K562 (cell line): Measurements from ENCODE around the gene PLXDC2. TPM values are rescaled to one million over a fixed set of nuclear protein-coding genes. Genes with fewer than 3 reads are reported as not detected.
"Not testable (repeated sequence)": the region's sequence is repeated elsewhere in the genome, so short reads cannot be mapped to it uniquely, and the experiment has no call there.

Source experiments
- ATAC-seq: fragments of 200-7000 bp; cut with Tn5 transposase; 3 replicates; pipeline ENCODE4 v1.9.1; 2020; ENCODE audit warnings: moderate library complexity
- BruUV-seq: library from RNA; stranded (reverse); fragments of 400-500 nt; replicated peaks from 2 replicates; lab custom pipeline; 2021; lab: Mats Ljungman, UMichigan
- CTCF ChIA-PET: fragments of 300-600 bp; formaldehyde crosslinking; extraction: SDS; loops from one replicate; lab custom pipeline; 2021; ENCODE audit warnings: low intra/inter-chr PET ratio; lab: Yijun Ruan, JAX
- POLR2A ChIA-PET: fragments of 300-600, 350-650 bp; sonication (Branson Sonifier 250); formaldehyde crosslinking; extraction: SDS; loops from one replicate; lab custom pipeline; 2021; ENCODE audit warnings: antibody characterized with exemption, inconsistent platforms; lab: Yijun Ruan, JAX
- DNase-seq, 4 experiments: peaks; one replicate each; pipeline versions ENCODE4 v3.0.0 to v3.0.0-alpha.2; 2011 to 2018; ENCODE audit warnings: low spot score in 3 of 4, mixed read lengths in 3 of 4; ENCODE audit errors: extremely low read depth in 1 of 4
- FAIRE-seq: peaks from 2 replicates; lab custom pipeline; 2011; peaks lifted over from hg19 to GRCh38; lab: Jason Lieb, UNC
- H2AFZ ChIP-seq: 2 replicates; pipeline ENCODE4 v1.6.0; 2011; ENCODE audit warnings: low read depth, low read length, control low read depth, inconsistent platforms
- H3K27ac ChIP-seq: fragments of 200-600 bp; 3 replicates; pipeline ENCODE4 v1.8.0; 2011; ENCODE audit warnings: low read depth, mild to moderate bottlenecking, control low read depth, inconsistent platforms, low read length, moderate library complexity, mixed read lengths; ENCODE audit errors: extremely low read depth
- H3K27me3 ChIP-seq, 2 experiments: fragments of 300-600 bp in 1 of 2; 2 replicates in 1 of 2; 3 replicates in 1 of 2; pipeline versions ENCODE4 v1.6.0 to v1.8.0; 2011; ENCODE audit warnings: inconsistent platforms in 2 of 2, low read length in 2 of 2, mild to moderate bottlenecking in 1 of 2, mixed read lengths in 1 of 2, moderate library complexity in 1 of 2; ENCODE audit not compliant: control insufficient read depth in 2 of 2, insufficient read depth in 2 of 2
- H3K36me3 ChIP-seq: fragments of 300-600 bp; 3 replicates; pipeline ENCODE4 v1.8.0; 2011; ENCODE audit warnings: mild to moderate bottlenecking, low read length, inconsistent platforms; ENCODE audit not compliant: control insufficient read depth, insufficient read depth
- H3K4me1 ChIP-seq, 2 experiments: fragments of 200-600 bp in 1 of 2; replicated peaks in 1 of 2; 2 replicates in 1 of 2; 3 replicates in 1 of 2; pipeline versions ENCODE4 v1.5.1 to v1.8.0; 2011; ENCODE audit warnings: inconsistent platforms in 2 of 2, low read length in 2 of 2, mild to moderate bottlenecking in 1 of 2, mixed read lengths in 1 of 2, moderate library complexity in 1 of 2; ENCODE audit not compliant: control insufficient read depth in 2 of 2, insufficient read depth in 2 of 2
- H3K4me2 ChIP-seq: 2 replicates; pipeline ENCODE4 v1.6.1; 2011; ENCODE audit warnings: low read length, control low read depth, inconsistent platforms, mixed read lengths; ENCODE audit not compliant: insufficient read depth
- H3K4me3 ChIP-seq: fragments of 200-600 bp; sonication (generic), shearing (Covaris generic); 2 replicates; pipeline ENCODE4 v1.5.1; 2016; ENCODE audit warnings: control low read depth, inconsistent platforms
- H3K79me2 ChIP-seq: fragments of 200-600 bp; 3 replicates; pipeline ENCODE4 v1.8.0; 2011; ENCODE audit warnings: low read length, inconsistent platforms; ENCODE audit not compliant: control insufficient read depth, insufficient read depth
- H3K9ac ChIP-seq, 2 experiments: 2 replicates each; pipeline versions ENCODE4 v1.6.0 to v1.6.1; 2011; ENCODE audit warnings: low read depth in 2 of 2, low read length in 2 of 2, control low read depth in 1 of 2, inconsistent platforms in 1 of 2, mild to moderate bottlenecking in 1 of 2, mixed read lengths in 1 of 2; ENCODE audit not compliant: insufficient read depth in 1 of 2
- H3K9me1 ChIP-seq: one replicate; pipeline ENCODE4 v1.6.0; 2011; ENCODE audit warnings: inconsistent platforms, mild to moderate bottlenecking, low read length, moderate library complexity; ENCODE audit not compliant: control insufficient read depth, insufficient read depth
- H3K9me3 ChIP-seq: replicated peaks from 2 replicates; pipeline ENCODE4 v1.5.1; 2011; ENCODE audit warnings: low read depth, low read length, inconsistent platforms; ENCODE audit not compliant: control insufficient read depth, insufficient read depth
- H4K20me1 ChIP-seq: replicated peaks from 2 replicates; pipeline ENCODE4 v1.6.1; 2011; ENCODE audit warnings: low read length, inconsistent platforms, mixed read lengths; ENCODE audit not compliant: control insufficient read depth, insufficient read depth
- EZH2 ChIP-seq: IDR thresholded peaks from 2 replicates; pipeline ENCODE4 v1.6.1; 2012; ENCODE audit warnings: low read depth, mild to moderate bottlenecking, inconsistent platforms, low read length, borderline replicate concordance
- FOSL1 ChIP-seq: fragments of 200-800 bp; sonication (Bioruptor generic); conservative IDR thresholded peaks from 2 replicates; pipeline ENCODE4 v1.6.1; 2016; ENCODE audit warnings: missing genetic modification characterization, missing compliant biosample characterization
- GABPB2 ChIP-seq: fragments of 250-450 bp; sonication (Bioruptor Pico); conservative IDR thresholded peaks from 2 replicates; pipeline ENCODE4 v1.5.1; 2021; ENCODE audit warnings: mild to moderate bottlenecking
- RBM14 ChIP-seq: fragments of 200-400 bp; formaldehyde crosslinking; IDR thresholded peaks from 2 replicates; pipeline ENCODE4 v1.6.1; 2018; ENCODE audit warnings: low read depth, mild to moderate bottlenecking, low read length, moderate library complexity, borderline replicate concordance; ENCODE audit not compliant: insufficient read depth
- SUPT5H ChIP-seq: fragments of 450-650 bp; IDR thresholded peaks from 2 replicates; pipeline ENCODE4 v1.6.1; 2016
- TEAD1 ChIP-seq, 2 experiments: fragments of 450-650 bp in 1 of 2; sonication (generic) in 1 of 2; formaldehyde crosslinking; IDR thresholded peaks; 2 replicates each; pipeline versions ENCODE4 v1.4.0 to v1.8.0; 2020 to 2022; ENCODE audit warnings: mild to moderate bottlenecking in 2 of 2, missing genetic modification reagents in 1 of 2
- TRIM24 ChIP-seq, 2 experiments: fragments of 450-650 bp; IDR thresholded peaks; 2 replicates each; pipeline ENCODE4 v1.6.1; 2016
- ZNF347 ChIP-seq: fragments of 450-650 bp; formaldehyde crosslinking; IDR thresholded peaks from 2 replicates; pipeline ENCODE4 v1.4.0; 2020; ENCODE audit warnings: low read depth, mild to moderate bottlenecking, moderate library complexity
- ZNF717 ChIP-seq: fragments of 250-450 bp; sonication (Bioruptor Pico); IDR thresholded peaks from 2 replicates; pipeline ENCODE4 v1.5.0; 2021
- WGBS: fragments of 100-300 bp; shearing (Covaris generic); methylation state at CpG from one replicate; pipeline ENCODE4 v1.1.6; 2016; ENCODE audit warnings: low coverage, mixed read lengths; ENCODE audit not compliant: insufficient coverage; ENCODE audit errors: missing lambda C conversion rate; 5-methylcytosine and 5-hydroxymethylcytosine counted together
- in situ Hi-C: fragments of 300-500 bp; cut with MboI; formaldehyde crosslinking; loops from 4 replicates; pipeline ENCODE4 v1.15.0; 2018; ENCODE audit warnings: inconsistent platforms, mixed read lengths
- intact Hi-C: fragments of 100-400 bp; cut with micrococcal nuclease; formaldehyde crosslinking; loops from 2 replicates; pipeline ENCODE4 v1.14.2; 2022
- polyA plus RNA-seq, 8 experiments: library from polyadenylated mRNA; depleted of rRNA in 4 of 8; stranded (reverse) in 5 of 8; unstranded in 3 of 8; fragments of >200 nt; fragmentation: Nextera tagmentation in 2 of 8; fragmentation: Illumina TruSeq in 1 of 8; extraction: Ambion mirVana in 2 of 8; extraction: Trizol in 1 of 8; gene quantifications; 2 replicates each; pipeline versions ENCODE4 v1.2.1 to v1.2.3, GENCODE V29; 2011 to 2014; ENCODE audit warnings: inconsistent platforms in 1 of 8, missing spikeins in 1 of 8
- total RNA-seq, 7 experiments: library from RNA; depleted of rRNA in 6 of 7; stranded (reverse); fragments of >200 nt in 6 of 7; fragmentation: Illumina TruSeq in 2 of 7; extraction: Trizol in 2 of 7; gene quantifications; 2 replicates each; pipeline versions ENCODE4 v1.2.1 to v1.2.3, GENCODE V29; 2011 to 2021; ENCODE audit warnings: low replicate concordance in 1 of 7
- TF ChIP-seq, protein P1 (sequence below): sonication (generic); formaldehyde crosslinking; IDR thresholded peaks from 2 replicates; pipeline ENCODE4 v1.8.1; 2023; ENCODE audit warnings: mild to moderate bottlenecking, missing genetic modification reagents
- TF ChIP-seq, protein P2 (sequence below): sonication (generic); IDR thresholded peaks from 2 replicates; pipeline ENCODE4 v1.6.1; 2016
- TF ChIP-seq, protein P3 (sequence below): IDR thresholded peaks from 2 replicates; pipeline ENCODE4 v1.6.1; 2014; ENCODE audit warnings: antibody characterized with exemption
- TF ChIP-seq, protein P4 (sequence below), 2 experiments: fragments of 450-650 bp in 1 of 2; sonication (generic) in 1 of 2; formaldehyde crosslinking in 1 of 2; IDR thresholded peaks in 1 of 2; conservative IDR thresholded peaks in 1 of 2; 2 replicates each; pipeline versions ENCODE4 v1.6.1 to v1.8.1; 2016 to 2023; ENCODE audit warnings: mild to moderate bottlenecking in 2 of 2, moderate library complexity in 2 of 2, inconsistent platforms in 1 of 2, missing genetic modification reagents in 1 of 2

Gene PLXDC2
- total and polyA plus RNA-seq, 9 of the 15 experiments (the other 6 are each of a cell fraction or from before 2014, with no cell fraction given) = 0.01 to 0.33 (median 0.10) TPM; not detected in 3

DNA sequence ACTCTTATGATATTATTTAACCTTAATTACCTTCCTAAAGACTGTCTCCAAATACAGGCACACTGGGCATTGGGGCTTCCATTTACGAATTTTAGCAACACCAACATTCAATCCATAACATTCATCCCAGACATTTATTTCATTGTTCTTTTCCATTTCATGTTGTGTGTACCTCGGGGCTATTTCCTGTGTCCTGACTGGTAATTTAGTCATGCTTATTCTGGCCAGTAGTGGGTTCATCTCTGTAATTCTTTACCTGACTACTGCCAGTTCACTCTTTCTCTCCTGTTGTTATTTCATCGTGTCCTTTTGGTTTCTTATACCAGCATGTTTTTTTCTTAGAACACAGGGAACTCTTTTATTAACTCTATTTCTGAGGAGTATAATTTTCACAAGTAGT, 225.7 kb downstream of the PLXDC2 start:
- intact Hi-C loops = no loop called here
- no peak overlapping the region for H3K4me2 ChIP-seq
- no peak overlapping the region for H3K4me3 ChIP-seq
- 0% methylated on average over 3 of the region's 3 CpGs for WGBS
- no peaks in the 10 kb centered on the region for H3K79me2 ChIP-seq
- DNase-seq (no peak), FAIRE-seq (no peak), ATAC-seq (no peak)
- no peak overlapping the region for H3K9ac ChIP-seq
- no peaks in the 10 kb centered on the region for H3K9me1 ChIP-seq
- no peak overlapping the region for H3K27ac ChIP-seq
- H3K27me3 ChIP-seq = no peaks in the 10 kb centered on the region
- in situ Hi-C loops = no loop called here
- BruUV-seq = no TSS peak
- H4K20me1 ChIP-seq = no peaks in the 10 kb centered on the region
- CTCF ChIA-PET = no interaction called here
- no peaks in the 10 kb centered on the region for H3K4me1 ChIP-seq
- POLR2A ChIA-PET = no interaction called here
- no peaks in the 10 kb centered on the region for H3K36me3 ChIP-seq
- TF ChIP-seq GABPB2 (CRISPR knock-in tag) (no peak), RBM14 (no peak), TEAD1 (CRISPR knock-in tag; IDR thresholded peaks at IDR 0.05) (no peak), SUPT5H (no peak), ZNF717 (CRISPR knock-in tag) (no peak), ZNF347 (CRISPR knock-in tag) (no peak), EZH2 (no peak), FOSL1 (no peak), TRIM24 (IDR thresholded peaks at IDR 0.05) (no peak)
- TF ChIP-seq, protein P1, sequence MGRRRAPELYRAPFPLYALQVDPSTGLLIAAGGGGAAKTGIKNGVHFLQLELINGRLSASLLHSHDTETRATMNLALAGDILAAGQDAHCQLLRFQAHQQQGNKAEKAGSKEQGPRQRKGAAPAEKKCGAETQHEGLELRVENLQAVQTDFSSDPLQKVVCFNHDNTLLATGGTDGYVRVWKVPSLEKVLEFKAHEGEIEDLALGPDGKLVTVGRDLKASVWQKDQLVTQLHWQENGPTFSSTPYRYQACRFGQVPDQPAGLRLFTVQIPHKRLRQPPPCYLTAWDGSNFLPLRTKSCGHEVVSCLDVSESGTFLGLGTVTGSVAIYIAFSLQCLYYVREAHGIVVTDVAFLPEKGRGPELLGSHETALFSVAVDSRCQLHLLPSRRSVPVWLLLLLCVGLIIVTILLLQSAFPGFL (CRISPR knock-in tag) = no peak
- TF ChIP-seq, protein P2, sequence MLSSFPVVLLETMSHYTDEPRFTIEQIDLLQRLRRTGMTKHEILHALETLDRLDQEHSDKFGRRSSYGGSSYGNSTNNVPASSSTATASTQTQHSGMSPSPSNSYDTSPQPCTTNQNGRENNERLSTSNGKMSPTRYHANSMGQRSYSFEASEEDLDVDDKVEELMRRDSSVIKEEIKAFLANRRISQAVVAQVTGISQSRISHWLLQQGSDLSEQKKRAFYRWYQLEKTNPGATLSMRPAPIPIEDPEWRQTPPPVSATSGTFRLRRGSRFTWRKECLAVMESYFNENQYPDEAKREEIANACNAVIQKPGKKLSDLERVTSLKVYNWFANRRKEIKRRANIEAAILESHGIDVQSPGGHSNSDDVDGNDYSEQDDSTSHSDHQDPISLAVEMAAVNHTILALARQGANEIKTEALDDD = no peak
- TF ChIP-seq, protein P3, sequence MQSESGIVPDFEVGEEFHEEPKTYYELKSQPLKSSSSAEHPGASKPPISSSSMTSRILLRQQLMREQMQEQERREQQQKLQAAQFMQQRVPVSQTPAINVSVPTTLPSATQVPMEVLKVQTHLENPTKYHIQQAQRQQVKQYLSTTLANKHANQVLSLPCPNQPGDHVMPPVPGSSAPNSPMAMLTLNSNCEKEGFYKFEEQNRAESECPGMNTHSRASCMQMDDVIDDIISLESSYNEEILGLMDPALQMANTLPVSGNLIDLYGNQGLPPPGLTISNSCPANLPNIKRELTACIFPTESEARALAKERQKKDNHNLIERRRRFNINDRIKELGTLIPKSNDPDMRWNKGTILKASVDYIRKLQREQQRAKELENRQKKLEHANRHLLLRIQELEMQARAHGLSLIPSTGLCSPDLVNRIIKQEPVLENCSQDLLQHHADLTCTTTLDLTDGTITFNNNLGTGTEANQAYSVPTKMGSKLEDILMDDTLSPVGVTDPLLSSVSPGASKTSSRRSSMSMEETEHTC = no peak
- TF ChIP-seq, protein P4, sequence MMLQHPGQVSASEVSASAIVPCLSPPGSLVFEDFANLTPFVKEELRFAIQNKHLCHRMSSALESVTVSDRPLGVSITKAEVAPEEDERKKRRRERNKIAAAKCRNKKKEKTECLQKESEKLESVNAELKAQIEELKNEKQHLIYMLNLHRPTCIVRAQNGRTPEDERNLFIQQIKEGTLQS (IDR thresholded peaks at IDR 0.05) = no peak
- TF ChIP-seq, protein P4 (CRISPR knock-in tag; conservative IDR thresholded peaks at IDR 0.05) = no peak
- H3K9me3 ChIP-seq = no peaks in the 10 kb centered on the region
- no peak overlapping the region for H2AFZ ChIP-seq

DNA sequence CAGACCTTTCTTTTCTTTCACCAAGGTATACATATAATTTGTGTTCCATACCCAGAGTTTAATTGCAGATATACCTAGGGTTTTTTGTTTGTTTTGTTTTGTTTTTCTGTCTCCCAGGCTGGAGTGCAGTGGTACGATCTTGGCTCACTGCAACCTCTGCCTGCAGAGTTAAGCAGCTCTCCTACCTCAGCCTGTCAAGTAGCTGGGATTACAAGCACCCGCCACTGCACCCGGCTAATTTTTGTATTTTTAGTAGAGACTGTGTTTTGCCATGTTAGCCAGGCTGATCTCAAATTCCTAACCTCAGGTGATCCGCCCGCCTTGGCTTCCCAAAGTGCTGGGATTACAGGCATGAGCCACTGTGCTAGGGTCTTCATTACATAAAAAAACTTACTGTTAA, 228.9 kb downstream of the PLXDC2 start:
- in situ Hi-C loops, CTCF ChIA-PET, FAIRE-seq, ATAC-seq, H3K9me3 ChIP-seq, DNase-seq, H3K4me2 ChIP-seq, H3K79me2 ChIP-seq, POLR2A ChIA-PET, H3K4me3 ChIP-seq, H2AFZ ChIP-seq, H3K36me3 ChIP-seq, H3K27me3 ChIP-seq, H3K27ac ChIP-seq, H3K9me1 ChIP-seq, H3K9ac ChIP-seq, H3K4me1 ChIP-seq, H4K20me1 ChIP-seq, intact Hi-C loops, BruUV-seq: not testable (repeated sequence)
- WGBS = 1% methylated on average over 5 of the region's 5 CpGs
